ENCODE measurements around the gene GRK5. TPM values are rescaled to one million over a fixed set of nuclear protein-coding genes. Genes with fewer than 3 reads are reported as not detected.

Gene GRK5
- total RNA-seq, 4 donors from 2014 or later, result 10.0 to 61.9 (median 18.1) TPM

DNA sequence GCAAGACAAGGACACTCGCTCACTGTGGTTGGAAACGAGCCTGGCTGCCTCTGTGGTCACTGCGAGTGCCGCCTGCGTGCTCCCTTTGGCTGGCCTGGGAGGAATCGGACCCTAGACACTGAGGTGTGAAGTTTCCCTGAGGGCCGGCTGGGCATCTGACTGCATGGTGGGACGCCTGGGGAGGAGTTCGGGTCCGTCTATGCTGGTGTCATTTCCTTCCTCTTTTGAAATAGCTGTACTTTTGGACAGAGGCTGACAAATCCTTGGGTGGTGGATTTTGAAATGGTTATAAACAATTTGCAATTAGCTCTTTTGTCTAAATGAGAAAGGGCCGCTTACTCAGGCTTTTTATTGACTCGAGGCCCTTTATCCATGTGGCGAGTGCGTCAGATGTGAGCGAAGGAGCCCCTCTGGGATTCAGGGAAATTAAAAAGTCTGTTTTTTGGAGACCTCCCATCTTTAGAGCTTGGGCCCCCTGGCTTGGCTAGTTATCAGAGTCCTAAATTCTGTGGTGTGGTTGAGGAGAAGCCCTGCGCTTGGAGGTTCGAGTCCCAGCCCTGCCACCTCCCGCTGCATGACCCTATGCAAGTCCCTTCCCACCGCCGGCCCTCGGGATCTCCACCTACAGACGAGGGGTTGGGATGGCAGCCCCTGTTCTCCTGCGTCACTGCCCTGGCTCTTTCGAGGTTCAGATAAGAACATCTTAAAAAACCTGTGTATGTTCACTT lies 188.1 kb downstream of the GRK5 start:
- no peaks in the 10 kb centered on the region for H3K36me3 ChIP-seq

DNA sequence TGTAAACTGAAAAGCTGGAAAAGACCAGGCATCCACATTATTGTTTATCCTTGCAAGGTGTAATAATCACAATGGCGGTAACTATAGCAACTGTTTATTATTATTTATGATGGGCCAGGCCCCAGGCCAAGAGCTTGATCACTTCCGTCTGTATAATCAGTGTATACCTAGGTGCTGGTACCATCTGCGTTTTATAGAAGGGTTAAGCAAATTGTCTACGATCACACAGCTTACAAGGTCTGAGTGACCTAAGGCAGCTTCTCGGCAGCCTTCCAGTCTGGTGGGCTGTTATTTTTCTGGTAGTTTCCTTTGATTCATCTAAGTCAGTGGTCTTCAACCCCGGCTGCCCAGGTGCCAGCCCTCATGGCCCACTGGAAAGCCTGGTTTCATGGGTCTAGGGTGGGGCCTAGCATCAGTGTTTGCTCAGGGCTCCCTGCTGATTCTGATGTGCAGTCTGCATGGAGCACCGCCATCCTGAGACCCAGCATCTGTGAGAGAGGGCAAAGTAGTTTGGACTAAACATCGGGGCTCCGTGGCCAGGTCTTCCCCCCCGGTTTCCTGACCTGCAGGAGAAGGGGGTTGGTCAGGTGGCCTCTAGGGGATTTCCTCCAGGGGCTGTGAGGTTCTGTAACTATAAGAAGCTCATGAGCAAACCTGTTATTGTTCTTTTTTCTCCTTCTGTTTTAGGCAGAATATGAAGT lies 188.8 kb downstream of the GRK5 start:
- H3K27me3 ChIP-seq, result no peaks in the 10 kb centered on the region
- no peaks in the 10 kb centered on the region for H3K36me3 ChIP-seq
- H3K4me1 ChIP-seq, result peaks cover 0 to 15% (median 9%) of the 10 kb centered on the region in 4 donors
- H3K9me3 ChIP-seq, result no peaks in the 10 kb centered on the region
- peak overlapping the region; percentile 34 to 78 (median 72) for H3K27ac ChIP-seq
- no peak overlapping the region for H3K4me3 ChIP-seq
- DNase-seq, result no peak
- TF ChIP-seq, protein P1, sequence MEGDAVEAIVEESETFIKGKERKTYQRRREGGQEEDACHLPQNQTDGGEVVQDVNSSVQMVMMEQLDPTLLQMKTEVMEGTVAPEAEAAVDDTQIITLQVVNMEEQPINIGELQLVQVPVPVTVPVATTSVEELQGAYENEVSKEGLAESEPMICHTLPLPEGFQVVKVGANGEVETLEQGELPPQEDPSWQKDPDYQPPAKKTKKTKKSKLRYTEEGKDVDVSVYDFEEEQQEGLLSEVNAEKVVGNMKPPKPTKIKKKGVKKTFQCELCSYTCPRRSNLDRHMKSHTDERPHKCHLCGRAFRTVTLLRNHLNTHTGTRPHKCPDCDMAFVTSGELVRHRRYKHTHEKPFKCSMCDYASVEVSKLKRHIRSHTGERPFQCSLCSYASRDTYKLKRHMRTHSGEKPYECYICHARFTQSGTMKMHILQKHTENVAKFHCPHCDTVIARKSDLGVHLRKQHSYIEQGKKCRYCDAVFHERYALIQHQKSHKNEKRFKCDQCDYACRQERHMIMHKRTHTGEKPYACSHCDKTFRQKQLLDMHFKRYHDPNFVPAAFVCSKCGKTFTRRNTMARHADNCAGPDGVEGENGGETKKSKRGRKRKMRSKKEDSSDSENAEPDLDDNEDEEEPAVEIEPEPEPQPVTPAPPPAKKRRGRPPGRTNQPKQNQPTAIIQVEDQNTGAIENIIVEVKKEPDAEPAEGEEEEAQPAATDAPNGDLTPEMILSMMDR (IDR thresholded peaks at IDR 0.05), result no peak
- no peak for TF ChIP-seq POLR2A (IDR thresholded peaks at IDR 0.05)

More for the DNA sequence above, 188.1 kb downstream of the GRK5 start:
- DNase-seq, result peak; percentile 54 to 71 (median 56)
- TF ChIP-seq, protein P1 (IDR thresholded peaks at IDR 0.05), result no peak
- TF ChIP-seq POLR2A (IDR thresholded peaks at IDR 0.05), result no peak
- Histone ChIP-seq H3K27ac (peak overlapping the region; percentile 34 to 78 (median 72)), H3K9me3 (no peaks in the 10 kb centered on the region), H3K27me3 (no peaks in the 10 kb centered on the region), H3K4me3 (no peak overlapping the region), H3K4me1 (peaks cover 0 to 15% (median 9%) of the 10 kb centered on the region in 4 donors)

DNA sequence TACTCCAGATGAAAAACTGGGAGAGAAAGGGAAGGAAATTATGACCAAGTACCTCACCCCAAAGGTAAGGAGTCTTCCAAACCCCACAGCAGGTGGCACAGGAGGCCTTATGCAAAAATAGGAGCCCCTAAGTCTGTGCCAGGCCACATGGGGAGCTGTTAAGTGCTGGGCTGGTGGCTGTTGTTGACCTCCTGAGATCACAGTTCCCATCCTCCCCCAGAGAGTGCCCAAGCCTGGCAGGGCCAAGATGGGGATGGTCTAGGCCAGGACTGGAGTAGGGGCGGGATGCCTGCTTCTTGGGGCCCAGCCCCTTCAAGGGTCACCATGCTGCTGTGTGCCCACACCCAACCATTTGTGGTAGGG lies 189.3 kb downstream of the GRK5 start:
- no peak overlapping the region for H3K4me3 ChIP-seq
- H3K9me3 ChIP-seq, result no peaks in the 10 kb centered on the region
- DNase-seq, result no peak
- peaks cover 0 to 15% (median 9%) of the 10 kb centered on the region in 4 donors for H3K4me1 ChIP-seq
- H3K27me3 ChIP-seq, result no peaks in the 10 kb centered on the region
- H3K27ac ChIP-seq, result peak overlapping the region in 3 of 4 donors; percentile 32 to 78 (median 77)
- TF ChIP-seq, protein P1 (IDR thresholded peaks at IDR 0.05), result no peak
- TF ChIP-seq POLR2A (IDR thresholded peaks at IDR 0.05), result no peak
- no peaks in the 10 kb centered on the region for H3K36me3 ChIP-seq

DNA sequence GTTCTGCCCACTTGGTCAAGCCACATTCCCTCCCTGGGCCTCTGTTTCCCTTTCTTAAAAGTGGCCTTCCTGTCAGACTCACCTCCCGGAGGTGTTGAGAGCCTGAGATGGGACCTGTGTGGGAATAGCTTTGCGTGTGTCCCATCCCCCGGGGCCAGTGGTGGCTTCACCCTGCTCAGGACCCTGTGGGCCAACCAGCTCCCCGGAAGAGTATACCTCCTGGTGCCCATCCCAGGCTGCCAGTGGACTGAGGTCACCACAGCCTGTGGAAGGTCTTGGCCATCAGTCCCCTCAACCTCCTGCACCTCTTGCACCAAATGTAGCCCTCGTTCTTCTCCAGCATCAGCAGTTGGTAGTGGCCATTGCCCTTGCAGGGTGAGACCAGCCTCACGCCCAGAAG lies 190.0 kb downstream of the GRK5 start:
- Histone ChIP-seq H3K9me3 (no peaks in the 10 kb centered on the region), H3K27ac (no peak overlapping the region), H3K27me3 (no peaks in the 10 kb centered on the region), H3K4me3 (no peak overlapping the region), H3K36me3 (no peaks in the 10 kb centered on the region), H3K4me1 (peaks cover 0 to 15% (median 9%) of the 10 kb centered on the region in 4 donors)
- no peak for DNase-seq
- no peak for TF ChIP-seq POLR2A (IDR thresholded peaks at IDR 0.05)
- TF ChIP-seq, protein P1 (IDR thresholded peaks at IDR 0.05), result no peak

DNA sequence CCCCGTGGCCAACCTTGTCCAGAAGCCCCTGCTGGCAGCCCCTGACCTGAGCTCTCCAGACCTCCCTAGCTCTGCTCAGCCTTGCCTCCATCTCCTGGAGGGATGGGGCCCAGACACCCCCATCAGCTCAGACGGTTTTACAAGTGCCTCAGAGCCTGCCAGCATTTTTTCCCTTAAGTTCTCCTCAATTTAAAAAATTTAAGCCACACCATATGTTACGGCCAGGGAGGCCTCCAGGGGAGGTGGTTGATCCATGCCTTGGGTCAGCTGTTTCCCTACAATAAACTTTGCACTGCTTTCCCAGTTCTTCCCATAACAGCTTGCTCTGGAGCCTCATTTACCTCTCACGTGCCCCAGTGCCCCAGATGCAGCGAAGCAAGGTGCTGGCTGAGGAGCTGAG lies 191.6 kb downstream of the GRK5 start:
- TF ChIP-seq, protein P1 (IDR thresholded peaks at IDR 0.05), result no peak
- no peak for TF ChIP-seq POLR2A (IDR thresholded peaks at IDR 0.05)
- no peak for DNase-seq
- no peaks in the 10 kb centered on the region for H3K36me3 ChIP-seq
- H3K4me3 ChIP-seq, result no peak overlapping the region
- H3K27ac ChIP-seq, result peak overlapping the region in 1 of 4 donors; percentile 31
- H3K4me1 ChIP-seq, result peaks cover 0 to 15% (median 9%) of the 10 kb centered on the region in 4 donors
- no peaks in the 10 kb centered on the region for H3K27me3 ChIP-seq
- no peaks in the 10 kb centered on the region for H3K9me3 ChIP-seq

All from Peyer's patch (tissue), 4 donors.